ENCODE results near the gene MAD2L1BP.

MAD2L1BP gene

DNA sequence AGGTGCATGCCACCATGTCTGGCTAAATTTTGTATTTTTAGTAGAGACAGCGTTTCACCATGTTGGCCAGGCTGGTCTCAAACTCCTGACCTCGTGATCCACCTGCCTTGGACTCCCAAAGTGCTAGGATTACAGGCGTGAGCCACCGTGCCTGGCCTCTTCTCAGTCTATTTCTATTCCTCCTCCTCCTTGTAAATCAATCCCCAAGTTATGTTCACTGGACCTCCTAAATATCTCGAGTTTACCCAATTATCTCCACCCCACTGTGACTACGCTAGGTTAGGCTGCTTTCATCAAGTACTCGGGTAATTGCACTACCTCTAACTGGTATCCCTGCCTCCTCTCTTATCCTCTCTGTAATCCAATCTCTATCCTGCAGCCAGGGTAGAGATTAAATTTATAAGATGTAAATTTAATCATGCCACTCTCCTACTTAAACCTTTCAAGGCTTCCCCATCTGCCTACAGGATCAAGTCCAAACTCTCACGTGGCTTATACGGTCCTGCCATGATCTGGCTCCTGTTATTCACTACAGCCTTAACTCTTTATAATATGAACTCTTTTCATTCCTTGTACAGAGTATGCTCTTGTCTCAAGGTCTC is 837 bp upstream of the MAD2L1BP start:
- H3K27ac ChIP-seq (ENCODE audit: low read depth, low read length) = no peak overlapping the region
- H3K9ac ChIP-seq (ENCODE audit: low read length) = no peak overlapping the region
- no peak for DNase-seq
- H3K4me2 ChIP-seq (ENCODE audit: low read length) = no peak overlapping the region
- H2BK5ac ChIP-seq (ENCODE audit: low read length) = no peak overlapping the region
- peaks cover 8% of the 10 kb centered on the region for H3K79me1 ChIP-seq (ENCODE audit: low read length)
- H3K23ac ChIP-seq (ENCODE audit: low read length) = no peak overlapping the region
- H3K79me2 ChIP-seq (ENCODE audit: control insufficient read depth, insufficient read depth, low read length) = peaks cover 14% of the 10 kb centered on the region
- no peak overlapping the region for H4K5ac ChIP-seq (ENCODE audit: low read length)
- peaks cover under 1% of the 10 kb centered on the region for H3K36me3 ChIP-seq (ENCODE audit: control insufficient read depth, insufficient read depth, low read length)
- H2AK5ac ChIP-seq (ENCODE audit: low read length) = no peak overlapping the region
- no peak overlapping the region for H2BK120ac ChIP-seq (ENCODE audit: low read depth, low read length)
- H3K56ac ChIP-seq (ENCODE audit: low read length) = no peak overlapping the region
- no peak overlapping the region for H3K4me3 ChIP-seq (ENCODE audit: low read length)
- H3K4me1 ChIP-seq (ENCODE audit: control insufficient read depth, low read depth, low read length) = peaks cover 7% of the 10 kb centered on the region
- H4K8ac ChIP-seq (ENCODE audit: low read depth, low read length) = no peak overlapping the region
- no peaks in the 10 kb centered on the region for H3K27me3 ChIP-seq (ENCODE audit: insufficient read depth, low read length, poor library complexity)
- H3K4ac ChIP-seq (ENCODE audit: low read depth, low read length) = peak overlapping the region; percentile 17
- no peak overlapping the region for H2BK15ac ChIP-seq (replicated peaks; ENCODE audit: low read depth)
- WGBS (ENCODE audit: extremely low coverage, insufficient coverage, low lambda C conversion rate) = no CpG with 5 or more reads among the region's 9 CpGs
- H3K18ac ChIP-seq (ENCODE audit: low read length) = no peak overlapping the region

DNA sequence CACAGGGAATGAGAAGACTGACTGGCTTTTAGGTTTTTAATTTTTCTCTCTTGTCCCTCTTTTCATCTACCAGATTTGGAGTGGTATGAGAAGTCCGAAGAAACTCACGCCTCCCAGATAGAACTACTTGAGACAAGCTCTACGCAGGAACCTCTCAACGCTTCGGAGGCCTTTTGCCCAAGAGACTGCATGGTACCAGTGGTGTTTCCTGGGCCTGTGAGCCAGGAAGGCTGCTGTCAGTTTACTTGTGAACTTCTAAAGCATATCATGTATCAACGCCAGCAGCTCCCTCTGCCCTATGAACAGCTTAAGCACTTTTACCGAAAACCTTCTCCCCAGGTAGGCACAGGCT is 644 bp downstream of the MAD2L1BP start:
- no peak overlapping the region for H4K8ac ChIP-seq (ENCODE audit: low read depth, low read length)
- DNase-seq = no peak

DNA sequence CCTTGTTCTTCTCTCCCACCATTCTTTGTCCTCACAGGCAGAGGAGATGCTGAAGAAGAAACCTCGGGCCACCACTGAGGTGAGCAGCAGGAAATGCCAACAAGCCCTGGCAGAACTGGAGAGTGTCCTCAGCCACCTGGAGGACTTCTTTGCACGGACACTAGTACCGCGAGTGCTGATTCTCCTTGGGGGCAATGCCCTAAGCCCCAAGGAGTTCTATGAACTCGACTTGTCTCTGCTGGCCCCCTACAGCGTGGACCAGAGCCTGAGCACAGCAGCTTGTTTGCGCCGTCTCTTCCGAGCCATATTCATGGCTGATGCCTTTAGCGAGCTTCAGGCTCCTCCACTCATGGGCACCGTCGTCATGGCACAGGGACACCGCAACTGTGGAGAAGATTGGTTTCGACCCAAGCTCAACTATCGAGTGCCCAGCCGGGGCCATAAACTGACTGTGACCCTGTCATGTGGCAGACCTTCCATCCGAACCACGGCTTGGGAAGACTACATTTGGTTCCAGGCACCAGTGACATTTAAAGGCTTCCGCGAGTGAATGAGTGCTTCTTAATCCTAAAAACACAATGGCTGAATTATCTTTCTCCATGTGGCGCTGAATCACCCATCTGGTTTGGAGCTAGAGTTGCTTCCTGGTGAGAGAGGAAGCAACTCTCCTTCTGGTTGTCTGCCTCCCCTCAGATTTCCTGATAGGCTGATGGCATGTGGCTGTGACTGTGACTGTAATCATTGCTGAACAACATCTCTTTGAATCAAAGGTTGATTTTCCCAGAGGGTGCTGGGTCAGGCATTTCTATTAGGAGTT is 4.6 kb downstream of the MAD2L1BP start:
- DNase-seq = no peak
- Histone ChIP-seq H3K18ac (ENCODE audit: low read length) (no peak overlapping the region), H3K79me1 (ENCODE audit: low read length) (peaks cover 17% of the 10 kb centered on the region), H3K27ac (ENCODE audit: low read depth, low read length) (peak overlapping the region; percentile 14), H4K5ac (ENCODE audit: low read length) (no peak overlapping the region), H3K79me2 (ENCODE audit: control insufficient read depth, insufficient read depth, low read length) (peaks cover 14% of the 10 kb centered on the region), H2BK15ac (replicated peaks; ENCODE audit: low read depth) (no peak overlapping the region), H3K4me3 (ENCODE audit: low read length) (no peak overlapping the region), H3K4me2 (ENCODE audit: low read length) (no peak overlapping the region), H3K4me1 (ENCODE audit: control insufficient read depth, low read depth, low read length) (peaks cover 3% of the 10 kb centered on the region), H4K8ac (ENCODE audit: low read depth, low read length) (no peak overlapping the region), H3K23ac (ENCODE audit: low read length) (no peak overlapping the region), H2BK120ac (ENCODE audit: low read depth, low read length) (no peak overlapping the region), H3K9ac (ENCODE audit: low read length) (no peak overlapping the region), H2BK5ac (ENCODE audit: low read length) (no peak overlapping the region), H3K36me3 (ENCODE audit: control insufficient read depth, insufficient read depth, low read length) (peaks cover 6% of the 10 kb centered on the region), H3K4ac (ENCODE audit: low read depth, low read length) (no peak overlapping the region), H2AK5ac (ENCODE audit: low read length) (no peak overlapping the region), H3K27me3 (ENCODE audit: insufficient read depth, low read length, poor library complexity) (no peaks in the 10 kb centered on the region), H3K56ac (ENCODE audit: low read length) (no peak overlapping the region)
- WGBS (ENCODE audit: extremely low coverage, insufficient coverage, low lambda C conversion rate) = no CpG with 5 or more reads among the region's 21 CpGs

More for the DNA sequence above, 644 bp downstream of the MAD2L1BP start:
- Histone ChIP-seq H3K79me2 (ENCODE audit: control insufficient read depth, insufficient read depth, low read length) (peaks cover 14% of the 10 kb centered on the region), H3K56ac (ENCODE audit: low read length) (peak overlapping the region; percentile 95), H3K27me3 (ENCODE audit: insufficient read depth, low read length, poor library complexity) (no peaks in the 10 kb centered on the region), H3K4ac (ENCODE audit: low read depth, low read length) (no peak overlapping the region), H3K4me3 (ENCODE audit: low read length) (peak overlapping the region; percentile 78), H4K5ac (ENCODE audit: low read length) (no peak overlapping the region), H3K4me2 (ENCODE audit: low read length) (peak overlapping the region; percentile 92), H2BK120ac (ENCODE audit: low read depth, low read length) (no peak overlapping the region), H3K36me3 (ENCODE audit: control insufficient read depth, insufficient read depth, low read length) (peaks cover 6% of the 10 kb centered on the region), H3K27ac (ENCODE audit: low read depth, low read length) (no peak overlapping the region), H3K9ac (ENCODE audit: low read length) (peak overlapping the region; percentile 89), H3K4me1 (ENCODE audit: control insufficient read depth, low read depth, low read length) (peaks cover 3% of the 10 kb centered on the region), H3K79me1 (ENCODE audit: low read length) (peaks cover 14% of the 10 kb centered on the region), H3K18ac (ENCODE audit: low read length) (no peak overlapping the region), H2BK15ac (replicated peaks; ENCODE audit: low read depth) (no peak overlapping the region), H2BK5ac (ENCODE audit: low read length) (no peak overlapping the region), H2AK5ac (ENCODE audit: low read length) (peak overlapping the region; percentile 12), H3K23ac (ENCODE audit: low read length) (no peak overlapping the region)
- no CpG with 5 or more reads among the region's 7 CpGs for WGBS (ENCODE audit: extremely low coverage, insufficient coverage, low lambda C conversion rate)

DNA sequence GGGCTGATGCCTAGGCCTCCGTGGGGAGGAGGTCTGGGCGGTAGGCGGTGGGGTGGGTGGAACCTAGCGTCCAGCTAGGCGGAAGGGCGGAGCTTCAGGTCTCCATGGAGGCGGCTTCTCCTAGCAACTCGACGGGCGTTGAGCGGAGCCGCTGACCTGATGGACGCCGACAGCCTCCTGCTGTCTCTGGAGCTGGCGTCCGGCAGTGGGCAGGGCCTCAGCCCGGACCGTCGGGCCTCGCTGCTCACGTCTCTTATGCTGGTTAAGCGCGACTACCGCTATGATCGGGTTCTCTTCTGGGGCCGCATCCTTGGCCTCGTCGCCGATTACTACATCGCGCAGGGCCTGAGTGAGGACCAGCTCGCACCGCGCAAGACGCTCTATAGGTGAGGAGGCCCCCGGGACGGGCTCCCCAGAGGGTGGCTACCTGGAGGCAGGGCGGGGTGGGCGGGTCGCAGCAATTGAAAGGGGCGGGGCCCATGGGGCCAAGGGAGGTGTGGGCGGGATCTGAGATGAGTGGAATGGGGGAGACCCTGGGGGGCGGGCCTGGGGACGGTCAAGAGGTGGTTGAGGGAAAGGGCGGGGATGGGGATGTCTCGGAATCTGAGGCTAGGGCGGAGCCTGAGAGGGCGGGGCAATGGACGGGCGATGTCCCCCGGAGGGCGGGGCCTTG is 9.4 kb downstream of the MAD2L1BP start, which contains the start of gene RSPH9:
Gene RSPH9, plus strand, starts transcription at position 97 of the 673 bp plus-strand sequence. Its CDS starts 63 bp downstream, at position 160.
- Histone ChIP-seq H2BK15ac (replicated peaks; ENCODE audit: low read depth) (no peak within 1 kb of the TSS), H3K23ac (ENCODE audit: low read length) (no peak within 1 kb of the TSS), H3K79me1 (ENCODE audit: low read length) (peaks cover 8% of the 10 kb centered on the region), H2AK5ac (ENCODE audit: low read length) (no peak within 1 kb of the TSS), H3K27me3 (ENCODE audit: insufficient read depth, low read length, poor library complexity) (no peaks in the 10 kb centered on the region), H3K9ac (ENCODE audit: low read length) (peak within 1 kb of the TSS; percentile 66), H3K4ac (ENCODE audit: low read depth, low read length) (no peak within 1 kb of the TSS), H3K36me3 (ENCODE audit: control insufficient read depth, insufficient read depth, low read length) (peaks cover 4% of the 10 kb centered on the region), H4K5ac (ENCODE audit: low read length) (no peak within 1 kb of the TSS), H3K4me3 (ENCODE audit: low read length) (peak within 1 kb of the TSS; percentile 70), H3K27ac (ENCODE audit: low read depth, low read length) (no peak within 1 kb of the TSS), H3K4me2 (ENCODE audit: low read length) (peak within 1 kb of the TSS; percentile 81), H3K4me1 (ENCODE audit: control insufficient read depth, low read depth, low read length) (no peaks in the 10 kb centered on the region), H2BK5ac (ENCODE audit: low read length) (no peak within 1 kb of the TSS), H3K56ac (ENCODE audit: low read length) (peak within 1 kb of the TSS; percentile 85), H3K18ac (ENCODE audit: low read length) (no peak within 1 kb of the TSS), H3K79me2 (ENCODE audit: control insufficient read depth, insufficient read depth, low read length) (no peaks in the 10 kb centered on the region), H2BK120ac (ENCODE audit: low read depth, low read length) (no peak within 1 kb of the TSS), H4K8ac (ENCODE audit: low read depth, low read length) (no peak within 1 kb of the TSS)
- peak; percentile 96 for DNase-seq
- no CpG with 5 or more reads among the region's 52 CpGs for WGBS (ENCODE audit: extremely low coverage, insufficient coverage, low lambda C conversion rate)

DNA sequence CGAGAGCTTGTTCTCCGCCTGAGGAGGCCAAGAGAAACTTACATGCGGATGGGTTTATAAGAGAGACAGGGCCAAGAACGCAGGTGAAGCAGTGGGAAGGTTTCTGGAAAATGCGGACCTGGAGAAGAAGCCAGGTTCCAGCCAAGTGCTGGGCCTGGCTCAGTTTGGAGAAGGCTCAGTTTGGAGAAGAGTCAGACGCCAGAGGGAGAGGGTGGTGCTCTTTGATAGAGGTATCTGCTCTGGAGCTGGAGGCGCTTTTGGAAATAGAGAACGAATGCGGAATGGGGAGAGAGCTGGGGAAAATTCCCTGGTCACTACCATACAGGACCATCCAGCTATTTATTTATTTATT is 9.9 kb downstream of the MAD2L1BP start:
- no peak for DNase-seq
- Histone ChIP-seq H2BK120ac (ENCODE audit: low read depth, low read length) (no peak overlapping the region), H2BK15ac (replicated peaks; ENCODE audit: low read depth) (no peak overlapping the region), H3K9ac (ENCODE audit: low read length) (peak overlapping the region; percentile 64), H3K79me2 (ENCODE audit: control insufficient read depth, insufficient read depth, low read length) (no peaks in the 10 kb centered on the region), H4K8ac (ENCODE audit: low read depth, low read length) (no peak overlapping the region), H3K18ac (ENCODE audit: low read length) (no peak overlapping the region), H3K4me3 (ENCODE audit: low read length) (peak overlapping the region; percentile 25), H3K27ac (ENCODE audit: low read depth, low read length) (no peak overlapping the region), H3K79me1 (ENCODE audit: low read length) (peaks cover 4% of the 10 kb centered on the region), H3K4me2 (ENCODE audit: low read length) (peak overlapping the region; percentile 74), H3K36me3 (ENCODE audit: control insufficient read depth, insufficient read depth, low read length) (peaks cover under 1% of the 10 kb centered on the region), H2AK5ac (ENCODE audit: low read length) (no peak overlapping the region), H4K5ac (ENCODE audit: low read length) (no peak overlapping the region), H3K56ac (ENCODE audit: low read length) (peak overlapping the region; percentile 61), H3K4me1 (ENCODE audit: control insufficient read depth, low read depth, low read length) (no peaks in the 10 kb centered on the region), H3K27me3 (ENCODE audit: insufficient read depth, low read length, poor library complexity) (no peaks in the 10 kb centered on the region), H3K4ac (ENCODE audit: low read depth, low read length) (no peak overlapping the region), H2BK5ac (ENCODE audit: low read length) (no peak overlapping the region), H3K23ac (ENCODE audit: low read length) (no peak overlapping the region)
- WGBS (ENCODE audit: extremely low coverage, insufficient coverage, low lambda C conversion rate) = no CpG with 5 or more reads among the region's 9 CpGs
